HepG2 (cell line): Measurements from ENCODE around the gene CD99L2. TPM values are rescaled to one million over a fixed set of nuclear protein-coding genes. Genes with fewer than 3 reads are reported as not detected.
A peak's percentile ranks its signal among the peaks of the same experiment; 100 is the strongest.

ENCODE experiments used
- CEBPB ChIP-seq: IDR thresholded peaks from 2 replicates; pipeline ENCODE4 v1.6.1; 2011; ENCODE audit warnings: low read depth, low read length, improper control_type of control experiment, borderline replicate concordance
- GABPB1 ChIP-seq: IDR thresholded peaks from 2 replicates; pipeline ENCODE4 v1.6.1; 2016; ENCODE audit warnings: mild to moderate bottlenecking, missing genetic modification reagents, moderate library complexity, missing compliant biosample characterization
- HMG20B ChIP-seq: conservative IDR thresholded peaks from 2 replicates; pipeline ENCODE4 v1.6.1; 2016; ENCODE audit warnings: missing genetic modification reagents, missing compliant biosample characterization
- HNF4A ChIP-seq: sonication (generic); formaldehyde crosslinking; IDR thresholded peaks from 2 replicates; pipeline ENCODE4 v1.4.0; 2020; ENCODE audit warnings: missing genetic modification reagents
- RAD51 ChIP-seq: fragments of 450-650 bp; IDR thresholded peaks from 2 replicates; pipeline ENCODE4 v1.6.1; 2016; ENCODE audit warnings: borderline replicate concordance
- SRSF1 ChIP-seq: fragments of 200-400 bp; formaldehyde crosslinking; optimal IDR thresholded peaks from 2 replicates; pipeline ENCODE3; 2017; ENCODE audit warnings: mild to moderate bottlenecking, low read depth, low read length, moderate library complexity
- TARDBP ChIP-seq: sonication (generic); formaldehyde crosslinking; IDR thresholded peaks from 2 replicates; pipeline ENCODE4 v1.8.0; 2022; ENCODE audit warnings: mild to moderate bottlenecking, missing genetic modification reagents
- ZBTB3 ChIP-seq: sonication (generic); formaldehyde crosslinking; IDR thresholded peaks from 2 replicates; pipeline ENCODE4 v1.4.0; 2020; ENCODE audit warnings: low read depth, mild to moderate bottlenecking, moderate library complexity, missing genetic modification reagents, borderline replicate concordance
- ZNF317 ChIP-seq: sonication (generic); formaldehyde crosslinking; IDR thresholded peaks from 2 replicates; pipeline ENCODE4 v1.5.0; 2020; ENCODE audit warnings: mild to moderate bottlenecking, missing genetic modification reagents
- ZNF354B ChIP-seq: sonication (generic); formaldehyde crosslinking; IDR thresholded peaks from 2 replicates; pipeline ENCODE4 v1.8.0; 2022; ENCODE audit warnings: mild to moderate bottlenecking, missing genetic modification reagents
- ZNF629 ChIP-seq: sonication (generic); formaldehyde crosslinking; conservative IDR thresholded peaks from 2 replicates; pipeline ENCODE4 v1.5.0; 2020; ENCODE audit warnings: missing genetic modification reagents
- ZNF773 ChIP-seq: sonication (generic); formaldehyde crosslinking; IDR thresholded peaks from 2 replicates; pipeline ENCODE4 v1.4.0; 2020; ENCODE audit warnings: missing genetic modification reagents, borderline replicate concordance
- ZNF841 ChIP-seq: sonication (generic); formaldehyde crosslinking; IDR thresholded peaks from 2 replicates; pipeline ENCODE4 v1.8.1; 2023; ENCODE audit warnings: missing genetic modification reagents, borderline replicate concordance
- polyA plus RNA-seq, 8 experiments: library from polyadenylated mRNA; depleted of rRNA in 3 of 8; stranded (reverse) in 7 of 8; unstranded in 1 of 8; fragments of >200 nt; fragmentation: Illumina TruSeq in 4 of 8; extraction: Trizol in 4 of 8; gene quantifications; 2 replicates each; pipeline versions ENCODE4 v1.2.1 to v1.2.3, GENCODE V29; 2011 to 2016; ENCODE audit warnings: low read depth in 4 of 8, missing spikeins in 1 of 8, mixed read lengths in 1 of 8; ENCODE audit not compliant: insufficient read depth in 1 of 8
- total RNA-seq, 5 experiments: library from RNA; depleted of rRNA; stranded (reverse); fragments of >200 nt; fragmentation: Illumina TruSeq; extraction: Trizol; gene quantifications; 2 replicates each; pipeline ENCODE4 v1.2.3, GENCODE V29; 2016; ENCODE audit warnings: low read depth in 1 of 5
- TF ChIP-seq, protein P1 (sequence below): sonication (generic); formaldehyde crosslinking; IDR thresholded peaks from 2 replicates; pipeline ENCODE4 v1.4.0; 2020; ENCODE audit warnings: mild to moderate bottlenecking, missing genetic modification reagents
- TF ChIP-seq, protein P2 (sequence below): IDR thresholded peaks from 2 replicates; pipeline ENCODE4 v1.6.1; 2016; ENCODE audit warnings: low read depth, missing genetic modification reagents, missing compliant biosample characterization
- TF ChIP-seq, protein P3 (sequence below): sonication (generic); formaldehyde crosslinking; IDR thresholded peaks from 2 replicates; pipeline ENCODE4 v1.4.0; 2020; ENCODE audit warnings: missing genetic modification reagents, borderline replicate concordance
- TF ChIP-seq, protein P4 (sequence below): sonication (generic); formaldehyde crosslinking; IDR thresholded peaks from 2 replicates; pipeline ENCODE4 v1.4.0; 2020; ENCODE audit warnings: mild to moderate bottlenecking, missing genetic modification reagents

The CD99L2 gene
- total and polyA plus RNA-seq, 2 of the 13 experiments (the other 11 are each of a cell fraction or from before 2014, with no cell fraction given) = 6.9 to 7.6 TPM

DNA sequence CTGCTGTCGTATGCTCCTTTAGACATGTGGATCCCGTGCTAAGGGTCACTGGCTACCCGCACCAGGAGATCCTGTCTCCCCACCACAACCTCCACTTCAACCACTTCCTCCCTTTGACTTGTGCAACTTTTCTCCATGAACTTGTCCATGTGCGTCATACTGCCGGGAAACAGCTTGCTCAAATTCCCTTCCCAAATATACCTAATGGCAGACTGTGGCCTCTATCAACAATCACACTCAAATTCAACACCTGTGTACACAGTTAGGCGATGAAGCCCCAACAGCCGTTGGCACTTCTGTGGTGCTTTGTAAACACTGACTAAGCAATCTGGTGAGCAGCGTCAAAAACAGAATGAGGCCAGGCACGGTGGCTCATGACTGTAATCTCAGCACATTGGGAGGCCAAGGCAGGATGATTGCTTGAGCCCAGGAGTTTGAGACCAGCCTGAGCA lies 49.5 kb downstream of the CD99L2 start (continued):
- TF ChIP-seq TARDBP (no peak), ZNF317 (CRISPR knock-in tag) (no peak), RAD51 (no peak), HMG20B (CRISPR knock-in tag) (peak; percentile 88), CEBPB (peak; percentile 58; the same call in 1 of the 2 replicates), SRSF1 (no peak), ZNF629 (CRISPR knock-in tag) (no peak), ZNF841 (CRISPR knock-in tag) (no peak), ZNF773 (no peak), GABPB1 (CRISPR knock-in tag) (peak; percentile 37), ZNF354B (CRISPR knock-in tag) (no peak), ZBTB3 (CRISPR knock-in tag) (no peak), HNF4A (no peak)
- TF ChIP-seq, protein P1, sequence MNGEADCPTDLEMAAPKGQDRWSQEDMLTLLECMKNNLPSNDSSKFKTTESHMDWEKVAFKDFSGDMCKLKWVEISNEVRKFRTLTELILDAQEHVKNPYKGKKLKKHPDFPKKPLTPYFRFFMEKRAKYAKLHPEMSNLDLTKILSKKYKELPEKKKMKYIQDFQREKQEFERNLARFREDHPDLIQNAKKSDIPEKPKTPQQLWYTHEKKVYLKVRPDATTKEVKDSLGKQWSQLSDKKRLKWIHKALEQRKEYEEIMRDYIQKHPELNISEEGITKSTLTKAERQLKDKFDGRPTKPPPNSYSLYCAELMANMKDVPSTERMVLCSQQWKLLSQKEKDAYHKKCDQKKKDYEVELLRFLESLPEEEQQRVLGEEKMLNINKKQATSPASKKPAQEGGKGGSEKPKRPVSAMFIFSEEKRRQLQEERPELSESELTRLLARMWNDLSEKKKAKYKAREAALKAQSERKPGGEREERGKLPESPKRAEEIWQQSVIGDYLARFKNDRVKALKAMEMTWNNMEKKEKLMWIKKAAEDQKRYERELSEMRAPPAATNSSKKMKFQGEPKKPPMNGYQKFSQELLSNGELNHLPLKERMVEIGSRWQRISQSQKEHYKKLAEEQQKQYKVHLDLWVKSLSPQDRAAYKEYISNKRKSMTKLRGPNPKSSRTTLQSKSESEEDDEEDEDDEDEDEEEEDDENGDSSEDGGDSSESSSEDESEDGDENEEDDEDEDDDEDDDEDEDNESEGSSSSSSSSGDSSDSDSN = no peak
- TF ChIP-seq, protein P2, sequence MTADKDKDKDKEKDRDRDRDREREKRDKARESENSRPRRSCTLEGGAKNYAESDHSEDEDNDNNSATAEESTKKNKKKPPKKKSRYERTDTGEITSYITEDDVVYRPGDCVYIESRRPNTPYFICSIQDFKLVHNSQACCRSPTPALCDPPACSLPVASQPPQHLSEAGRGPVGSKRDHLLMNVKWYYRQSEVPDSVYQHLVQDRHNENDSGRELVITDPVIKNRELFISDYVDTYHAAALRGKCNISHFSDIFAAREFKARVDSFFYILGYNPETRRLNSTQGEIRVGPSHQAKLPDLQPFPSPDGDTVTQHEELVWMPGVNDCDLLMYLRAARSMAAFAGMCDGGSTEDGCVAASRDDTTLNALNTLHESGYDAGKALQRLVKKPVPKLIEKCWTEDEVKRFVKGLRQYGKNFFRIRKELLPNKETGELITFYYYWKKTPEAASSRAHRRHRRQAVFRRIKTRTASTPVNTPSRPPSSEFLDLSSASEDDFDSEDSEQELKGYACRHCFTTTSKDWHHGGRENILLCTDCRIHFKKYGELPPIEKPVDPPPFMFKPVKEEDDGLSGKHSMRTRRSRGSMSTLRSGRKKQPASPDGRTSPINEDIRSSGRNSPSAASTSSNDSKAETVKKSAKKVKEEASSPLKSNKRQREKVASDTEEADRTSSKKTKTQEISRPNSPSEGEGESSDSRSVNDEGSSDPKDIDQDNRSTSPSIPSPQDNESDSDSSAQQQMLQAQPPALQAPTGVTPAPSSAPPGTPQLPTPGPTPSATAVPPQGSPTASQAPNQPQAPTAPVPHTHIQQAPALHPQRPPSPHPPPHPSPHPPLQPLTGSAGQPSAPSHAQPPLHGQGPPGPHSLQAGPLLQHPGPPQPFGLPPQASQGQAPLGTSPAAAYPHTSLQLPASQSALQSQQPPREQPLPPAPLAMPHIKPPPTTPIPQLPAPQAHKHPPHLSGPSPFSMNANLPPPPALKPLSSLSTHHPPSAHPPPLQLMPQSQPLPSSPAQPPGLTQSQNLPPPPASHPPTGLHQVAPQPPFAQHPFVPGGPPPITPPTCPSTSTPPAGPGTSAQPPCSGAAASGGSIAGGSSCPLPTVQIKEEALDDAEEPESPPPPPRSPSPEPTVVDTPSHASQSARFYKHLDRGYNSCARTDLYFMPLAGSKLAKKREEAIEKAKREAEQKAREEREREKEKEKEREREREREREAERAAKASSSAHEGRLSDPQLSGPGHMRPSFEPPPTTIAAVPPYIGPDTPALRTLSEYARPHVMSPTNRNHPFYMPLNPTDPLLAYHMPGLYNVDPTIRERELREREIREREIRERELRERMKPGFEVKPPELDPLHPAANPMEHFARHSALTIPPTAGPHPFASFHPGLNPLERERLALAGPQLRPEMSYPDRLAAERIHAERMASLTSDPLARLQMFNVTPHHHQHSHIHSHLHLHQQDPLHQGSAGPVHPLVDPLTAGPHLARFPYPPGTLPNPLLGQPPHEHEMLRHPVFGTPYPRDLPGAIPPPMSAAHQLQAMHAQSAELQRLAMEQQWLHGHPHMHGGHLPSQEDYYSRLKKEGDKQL = peak; percentile 95
- TF ChIP-seq, protein P3, sequence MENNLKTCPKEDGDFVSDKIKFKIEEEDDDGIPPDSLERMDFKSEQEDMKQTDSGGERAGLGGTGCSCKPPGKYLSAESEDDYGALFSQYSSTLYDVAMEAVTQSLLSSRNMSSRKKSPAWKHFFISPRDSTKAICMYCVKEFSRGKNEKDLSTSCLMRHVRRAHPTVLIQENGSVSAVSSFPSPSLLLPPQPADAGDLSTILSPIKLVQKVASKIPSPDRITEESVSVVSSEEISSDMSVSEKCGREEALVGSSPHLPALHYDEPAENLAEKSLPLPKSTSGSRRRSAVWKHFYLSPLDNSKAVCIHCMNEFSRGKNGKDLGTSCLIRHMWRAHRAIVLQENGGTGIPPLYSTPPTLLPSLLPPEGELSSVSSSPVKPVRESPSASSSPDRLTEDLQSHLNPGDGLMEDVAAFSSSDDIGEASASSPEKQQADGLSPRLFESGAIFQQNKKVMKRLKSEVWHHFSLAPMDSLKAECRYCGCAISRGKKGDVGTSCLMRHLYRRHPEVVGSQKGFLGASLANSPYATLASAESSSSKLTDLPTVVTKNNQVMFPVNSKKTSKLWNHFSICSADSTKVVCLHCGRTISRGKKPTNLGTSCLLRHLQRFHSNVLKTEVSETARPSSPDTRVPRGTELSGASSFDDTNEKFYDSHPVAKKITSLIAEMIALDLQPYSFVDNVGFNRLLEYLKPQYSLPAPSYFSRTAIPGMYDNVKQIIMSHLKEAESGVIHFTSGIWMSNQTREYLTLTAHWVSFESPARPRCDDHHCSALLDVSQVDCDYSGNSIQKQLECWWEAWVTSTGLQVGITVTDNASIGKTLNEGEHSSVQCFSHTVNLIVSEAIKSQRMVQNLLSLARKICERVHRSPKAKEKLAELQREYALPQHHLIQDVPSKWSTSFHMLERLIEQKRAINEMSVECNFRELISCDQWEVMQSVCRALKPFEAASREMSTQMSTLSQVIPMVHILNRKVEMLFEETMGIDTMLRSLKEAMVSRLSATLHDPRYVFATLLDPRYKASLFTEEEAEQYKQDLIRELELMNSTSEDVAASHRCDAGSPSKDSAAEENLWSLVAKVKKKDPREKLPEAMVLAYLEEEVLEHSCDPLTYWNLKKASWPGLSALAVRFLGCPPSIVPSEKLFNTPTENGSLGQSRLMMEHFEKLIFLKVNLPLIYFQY = no peak
- TF ChIP-seq, protein P4, sequence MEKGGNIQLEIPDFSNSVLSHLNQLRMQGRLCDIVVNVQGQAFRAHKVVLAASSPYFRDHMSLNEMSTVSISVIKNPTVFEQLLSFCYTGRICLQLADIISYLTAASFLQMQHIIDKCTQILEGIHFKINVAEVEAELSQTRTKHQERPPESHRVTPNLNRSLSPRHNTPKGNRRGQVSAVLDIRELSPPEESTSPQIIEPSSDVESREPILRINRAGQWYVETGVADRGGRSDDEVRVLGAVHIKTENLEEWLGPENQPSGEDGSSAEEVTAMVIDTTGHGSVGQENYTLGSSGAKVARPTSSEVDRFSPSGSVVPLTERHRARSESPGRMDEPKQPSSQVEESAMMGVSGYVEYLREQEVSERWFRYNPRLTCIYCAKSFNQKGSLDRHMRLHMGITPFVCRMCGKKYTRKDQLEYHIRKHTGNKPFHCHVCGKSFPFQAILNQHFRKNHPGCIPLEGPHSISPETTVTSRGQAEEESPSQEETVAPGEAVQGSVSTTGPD (CRISPR knock-in tag) = peak; percentile 59; the same call in 1 of the 2 replicates
